HG02870 (cell line): ENCODE results near the gene MYNN.
"Not testable (repeated sequence)": the region's sequence is repeated elsewhere in the genome, so short reads cannot be mapped to it uniquely, and the experiment has no call there.

ENCODE experiments used
- ATAC-seq: cut with Tn5 transposase; IDR thresholded peaks from one replicate; pipeline ENCODE4 v1.9.1; 2021; ENCODE audit warnings: mild to moderate bottlenecking, moderate library complexity; ENCODE audit not compliant: unreplicated experiment

MYNN gene

DNA sequence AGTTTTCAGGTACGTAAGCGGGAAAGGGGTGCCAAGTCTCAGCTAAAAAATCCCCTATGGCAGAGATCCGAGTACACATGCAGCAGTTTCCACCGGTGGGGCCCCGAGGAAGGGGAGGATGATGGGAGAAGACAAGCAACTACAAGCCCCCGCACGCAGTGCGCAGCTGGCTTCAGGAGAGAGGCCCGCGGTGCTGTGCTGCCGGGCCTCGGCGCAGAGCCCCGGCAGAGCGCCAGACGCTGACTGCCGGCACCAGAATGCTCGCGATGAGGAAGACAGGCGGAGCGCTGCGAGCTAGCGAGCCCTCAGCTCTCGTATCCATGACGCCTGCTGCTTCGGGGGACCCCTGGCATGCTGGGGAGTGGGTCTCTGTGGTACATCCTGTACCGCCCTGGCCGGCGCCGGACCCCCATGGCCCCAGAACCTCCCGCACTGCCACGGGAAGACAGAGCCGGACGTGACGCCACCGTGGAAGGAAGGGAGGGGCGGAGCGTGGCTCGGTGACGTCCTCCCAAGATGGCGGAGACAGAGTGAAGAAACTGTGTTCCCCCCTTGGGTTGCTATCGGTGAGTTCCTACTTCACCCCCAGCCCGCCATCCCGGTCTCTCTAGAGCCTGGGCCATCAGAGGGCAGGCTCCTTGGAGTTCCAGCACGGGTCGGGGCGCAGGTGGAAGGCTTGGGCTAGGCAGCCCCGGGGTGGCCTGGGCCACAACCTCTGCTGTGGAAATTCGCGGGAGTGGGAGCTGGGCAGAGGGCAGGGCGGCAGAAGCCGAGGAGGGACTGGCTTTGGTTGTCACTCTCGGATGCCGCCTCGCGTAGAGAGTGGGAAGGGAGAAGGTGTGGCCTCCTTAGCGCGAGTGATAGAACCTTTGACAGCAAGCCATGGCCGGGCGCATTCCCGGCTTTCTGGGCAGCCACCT, at the start of gene MYNN:
Gene MYNN (plus strand): TSS at position 500 of the 920 bp plus-strand sequence. CDS start 900 bp downstream, outside the sequence.
- peak; percentile 79 for ATAC-seq

DNA sequence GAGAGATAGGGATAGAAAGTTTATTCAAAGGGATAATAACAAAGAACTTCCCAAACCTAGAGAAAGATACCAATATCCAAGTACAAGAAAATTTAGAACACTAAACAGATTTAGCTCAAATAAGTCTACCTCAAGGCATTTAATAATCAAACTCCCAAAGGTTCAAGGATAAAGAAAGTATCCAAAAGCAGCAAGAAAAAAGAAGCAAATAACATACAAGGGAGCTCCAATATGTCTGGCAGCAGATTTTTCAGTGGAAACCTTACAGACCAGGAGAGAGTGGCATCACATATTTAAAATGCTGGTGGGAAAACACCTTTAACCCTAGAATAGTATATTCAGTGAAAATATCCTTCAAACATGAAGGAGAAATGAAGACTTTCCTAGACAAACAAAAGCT, 41.3 kb upstream of the MYNN start:
- not testable (repeated sequence) for ATAC-seq

DNA sequence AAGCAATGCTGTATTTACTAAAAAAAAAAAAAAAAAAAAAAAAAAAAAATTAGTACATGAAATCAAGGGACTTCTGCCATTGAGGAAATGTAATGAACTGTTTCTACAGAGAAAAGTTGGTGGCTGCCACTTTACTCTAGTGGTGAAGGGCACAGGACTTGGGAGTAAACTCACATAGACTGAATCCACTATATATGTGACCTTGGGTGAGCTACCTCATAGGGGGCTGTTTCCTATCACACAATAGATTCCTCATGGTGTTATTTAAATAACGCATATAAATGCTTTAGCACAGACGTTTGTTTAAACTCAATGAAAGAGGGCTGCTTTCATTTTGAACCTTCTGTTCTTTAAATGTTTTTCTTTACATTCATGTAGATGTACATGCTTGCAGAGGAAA, 34.1 kb upstream of the MYNN start:
- no peak for ATAC-seq

DNA sequence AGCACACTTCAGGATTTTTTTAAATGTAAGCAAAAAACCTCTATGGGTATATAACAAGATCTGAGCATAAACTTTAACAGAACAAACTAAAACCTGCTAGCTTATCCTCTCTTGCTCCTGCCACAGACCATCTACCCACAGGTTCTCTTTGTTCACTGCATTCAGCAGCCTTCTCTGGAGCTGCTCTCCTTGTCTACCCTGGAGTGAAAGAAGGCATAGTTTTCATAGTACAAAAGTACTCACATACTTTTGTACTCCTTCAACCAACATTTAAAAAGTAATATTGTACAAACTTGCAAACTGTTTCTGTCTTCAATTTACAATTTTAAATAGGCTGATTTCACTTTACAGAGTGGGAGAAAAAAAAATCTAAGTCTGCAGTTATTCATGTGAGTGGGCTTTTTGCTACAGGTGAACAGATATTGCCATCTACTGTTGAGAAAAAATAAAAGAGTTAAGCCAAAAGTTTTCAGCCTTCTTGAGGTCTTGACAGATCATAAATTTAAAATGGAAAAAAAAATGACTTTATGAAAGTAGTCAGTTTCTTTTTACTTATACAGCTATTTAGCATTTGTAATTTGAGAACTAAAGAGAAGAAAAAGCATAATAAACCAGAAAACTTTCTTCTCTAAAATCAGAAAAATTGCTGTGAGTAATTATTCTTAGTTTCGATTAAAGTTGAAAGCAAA, 28.7 kb upstream of the MYNN start:
- no peak for ATAC-seq

DNA sequence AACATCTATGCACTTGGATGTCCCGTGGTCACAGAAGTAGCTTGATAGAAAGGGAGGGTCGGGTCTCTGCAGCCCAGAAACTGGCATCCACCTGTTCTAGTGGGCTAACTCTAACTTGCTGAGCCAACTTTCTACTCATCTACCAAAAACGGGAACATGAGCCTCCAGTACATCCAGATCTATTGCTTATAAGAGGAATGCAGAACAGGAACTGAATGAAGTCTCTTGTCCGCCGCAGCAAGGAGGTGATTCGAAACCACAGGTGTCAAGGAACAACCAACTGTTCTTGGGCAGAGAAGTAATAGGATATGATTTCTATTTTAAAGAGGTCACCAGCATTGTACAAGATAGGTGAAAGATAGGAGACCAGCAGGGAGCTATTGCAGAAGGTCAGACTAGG, 26.3 kb upstream of the MYNN start:
- no peak for ATAC-seq

DNA sequence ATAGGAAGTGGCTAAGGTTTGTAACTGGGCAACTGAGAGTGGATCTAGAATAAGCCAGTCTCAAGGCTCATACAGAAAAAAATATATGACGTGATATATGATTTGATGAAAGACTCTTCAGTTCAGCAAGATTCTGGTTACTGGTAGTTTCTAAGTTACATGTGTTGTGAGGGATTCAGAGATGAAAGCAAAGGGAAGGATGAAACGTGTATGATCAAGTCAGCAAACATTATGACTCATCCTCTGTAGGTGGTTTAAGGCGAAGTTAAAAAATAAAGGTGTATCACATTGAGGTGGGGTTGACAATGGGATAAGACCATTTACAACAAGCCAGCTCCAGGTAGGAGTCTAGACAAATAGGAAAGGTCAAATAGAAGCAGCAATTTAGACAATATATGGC, 24.5 kb upstream of the MYNN start:
- peak; percentile 51 for ATAC-seq

DNA sequence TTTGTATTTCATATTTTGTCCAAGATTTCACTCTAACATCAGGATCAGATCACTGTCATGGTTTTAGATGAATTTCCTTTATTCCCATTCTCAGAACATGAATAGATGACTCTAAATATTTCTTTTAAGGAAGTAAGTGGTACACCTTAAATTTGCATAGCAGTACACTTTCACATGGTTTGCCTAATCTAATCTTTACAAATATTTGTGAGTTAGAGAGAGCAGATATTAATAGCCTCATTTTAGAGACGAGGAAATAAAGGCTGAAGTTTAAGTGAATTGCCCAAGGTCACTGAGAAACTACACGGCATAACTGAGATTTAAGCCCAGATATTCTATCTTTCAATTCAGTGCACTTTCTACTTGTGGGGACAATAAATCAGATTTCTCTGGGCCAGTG, 22.5 kb upstream of the MYNN start:
- no peak for ATAC-seq

DNA sequence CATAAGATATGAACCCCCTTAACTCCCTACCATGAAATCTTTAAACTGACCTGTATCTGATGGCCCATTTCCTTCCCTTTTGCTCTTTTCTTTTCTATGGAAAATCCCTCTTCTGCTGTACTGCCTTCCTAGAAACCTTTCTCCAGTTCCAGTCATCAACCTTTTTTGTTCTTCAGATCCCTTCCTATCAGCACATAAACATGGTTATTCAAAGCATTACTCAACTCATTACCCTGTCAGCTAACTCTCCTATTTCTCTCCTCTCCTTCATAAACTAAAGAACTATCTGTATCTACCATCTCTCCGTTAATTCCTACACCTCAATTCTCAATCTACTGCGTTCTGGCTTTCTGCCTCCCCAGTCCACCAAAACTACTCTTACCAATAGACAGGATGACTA, 21.3 kb upstream of the MYNN start:
- ATAC-seq = no peak

DNA sequence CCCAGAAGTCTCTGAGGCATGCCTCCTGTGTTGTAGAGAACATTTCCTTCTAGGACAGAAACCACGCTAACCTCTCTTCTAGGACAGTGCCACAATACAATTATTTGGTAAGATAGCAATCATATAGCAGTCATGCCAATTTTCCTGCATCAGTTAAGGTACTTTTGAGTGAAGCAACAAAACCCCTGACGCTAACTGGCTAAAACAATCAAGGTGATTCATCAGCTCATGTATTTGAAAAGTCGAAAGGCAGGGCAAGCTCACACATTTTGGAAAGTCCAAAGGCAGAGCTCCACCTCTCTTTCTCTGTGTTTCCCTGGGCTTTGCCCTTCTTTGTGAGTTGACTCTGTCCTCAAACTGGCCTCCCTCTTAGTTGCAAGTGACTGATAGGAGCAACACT, 18.5 kb upstream of the MYNN start:
- ATAC-seq = no peak

DNA sequence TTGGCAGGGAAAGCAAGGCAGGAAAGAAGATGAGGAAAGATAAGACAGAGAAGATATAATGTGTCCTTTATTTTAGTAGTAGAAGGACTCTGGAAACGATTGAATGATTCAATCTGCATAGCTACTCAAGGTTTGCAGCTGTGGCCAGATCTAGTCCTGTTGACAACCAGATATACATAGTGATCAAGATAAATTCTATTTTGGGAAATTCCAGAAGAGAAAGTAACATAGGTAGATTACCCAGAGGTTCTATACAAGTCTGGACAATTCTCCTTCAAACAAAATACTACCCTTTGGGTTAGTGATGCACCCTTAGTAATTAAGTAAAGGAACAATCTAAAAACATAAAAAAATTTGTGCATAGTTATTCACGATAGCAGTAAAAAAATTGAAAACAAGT, 17.7 kb upstream of the MYNN start:
- no peak for ATAC-seq

DNA sequence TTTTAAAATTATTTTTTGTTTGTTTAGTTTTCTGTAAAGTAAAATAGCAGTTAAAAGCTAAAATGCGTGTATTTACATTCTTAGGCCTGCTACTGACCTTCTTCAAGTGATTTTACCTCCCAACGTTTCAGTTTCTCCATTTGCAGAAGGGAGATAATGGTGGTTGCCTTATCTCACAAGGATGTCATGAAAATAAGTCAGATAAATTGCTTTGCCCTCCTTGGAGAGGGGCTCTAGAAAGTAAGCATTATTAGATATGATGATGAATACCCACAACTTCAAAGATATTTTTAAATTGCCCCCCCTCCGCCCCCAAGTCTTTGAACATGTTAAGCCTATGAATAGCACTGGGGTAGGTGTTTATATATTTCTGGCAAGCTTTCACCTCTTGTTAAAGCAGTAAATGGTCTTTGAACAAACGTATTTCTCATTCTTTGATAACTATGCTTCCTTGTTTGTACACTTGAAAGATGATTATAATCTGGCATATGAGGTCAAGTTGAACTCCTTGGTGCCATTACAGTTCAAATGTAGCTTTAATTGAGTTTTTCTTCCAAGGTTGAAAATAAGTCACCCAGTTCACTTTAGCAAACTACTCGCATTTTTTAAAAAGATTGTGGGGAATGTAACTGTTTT, 14.7 kb upstream of the MYNN start:
- ATAC-seq = no peak

DNA sequence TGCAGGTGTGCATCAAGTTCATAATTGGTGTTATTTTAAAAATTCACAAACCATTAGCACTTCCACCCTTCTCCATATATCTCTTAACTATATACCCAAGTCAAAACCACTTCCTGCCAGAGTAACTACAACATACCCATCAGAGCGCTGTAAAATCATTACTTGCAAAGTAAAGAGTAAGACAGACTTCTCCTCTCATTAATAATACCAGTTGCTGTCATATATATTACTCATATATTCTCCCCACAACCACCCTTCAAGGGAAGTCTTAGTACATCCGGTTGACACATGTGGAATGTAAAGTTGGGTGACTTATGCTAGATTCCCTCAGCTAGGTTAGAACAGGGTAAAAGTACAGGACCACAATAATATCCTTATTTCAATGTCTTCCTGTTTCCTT, 13.9 kb upstream of the MYNN start:
- ATAC-seq = peak; percentile 49

DNA sequence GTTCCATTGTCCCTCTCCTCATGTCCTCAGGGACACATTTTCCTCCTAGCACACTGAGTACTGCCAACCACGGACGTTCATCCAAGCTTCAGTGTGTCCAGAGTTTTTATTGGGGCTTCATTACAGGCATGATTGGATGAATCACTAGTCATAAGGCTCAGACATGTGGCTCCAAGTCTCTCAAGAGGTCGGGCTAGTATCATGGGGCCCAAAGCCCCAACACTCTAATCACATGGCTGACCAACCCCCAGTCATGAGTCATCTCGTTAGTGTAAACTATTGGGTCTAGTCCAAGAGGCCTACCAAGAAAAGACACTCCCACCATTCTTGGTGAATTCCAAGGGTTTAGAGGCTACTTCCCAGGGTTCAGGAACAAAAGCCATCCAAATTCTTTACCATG, 12.7 kb upstream of the MYNN start:
- ATAC-seq = no peak

DNA sequence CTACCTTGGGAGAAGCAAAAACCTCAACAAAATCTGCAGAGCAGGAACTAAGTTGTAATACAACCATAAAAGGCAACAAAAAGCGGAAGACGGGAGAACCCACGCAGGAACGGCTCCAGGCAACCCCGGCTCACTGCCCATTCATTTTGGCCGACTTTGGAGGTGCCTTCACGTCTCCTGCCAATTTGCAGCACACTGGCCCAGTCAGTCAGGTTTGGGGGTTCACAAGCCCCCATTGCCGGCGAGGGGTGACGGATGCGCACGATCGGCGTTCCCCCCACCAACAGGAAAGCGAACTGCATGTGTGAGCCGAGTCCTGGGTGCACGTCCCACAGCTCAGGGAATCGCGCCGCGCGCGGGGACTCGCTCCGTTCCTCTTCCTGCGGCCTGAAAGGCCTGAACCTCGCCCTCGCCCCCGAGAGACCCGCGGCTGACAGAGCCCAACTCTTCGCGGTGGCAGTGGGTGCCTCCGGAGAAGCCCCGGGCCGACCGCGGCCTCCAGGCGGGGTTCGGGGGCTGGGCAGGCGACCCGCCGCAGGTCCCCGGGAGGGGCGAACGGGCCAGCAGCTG, 8.8 kb upstream of the MYNN start:
- ATAC-seq = peak; percentile 35

DNA sequence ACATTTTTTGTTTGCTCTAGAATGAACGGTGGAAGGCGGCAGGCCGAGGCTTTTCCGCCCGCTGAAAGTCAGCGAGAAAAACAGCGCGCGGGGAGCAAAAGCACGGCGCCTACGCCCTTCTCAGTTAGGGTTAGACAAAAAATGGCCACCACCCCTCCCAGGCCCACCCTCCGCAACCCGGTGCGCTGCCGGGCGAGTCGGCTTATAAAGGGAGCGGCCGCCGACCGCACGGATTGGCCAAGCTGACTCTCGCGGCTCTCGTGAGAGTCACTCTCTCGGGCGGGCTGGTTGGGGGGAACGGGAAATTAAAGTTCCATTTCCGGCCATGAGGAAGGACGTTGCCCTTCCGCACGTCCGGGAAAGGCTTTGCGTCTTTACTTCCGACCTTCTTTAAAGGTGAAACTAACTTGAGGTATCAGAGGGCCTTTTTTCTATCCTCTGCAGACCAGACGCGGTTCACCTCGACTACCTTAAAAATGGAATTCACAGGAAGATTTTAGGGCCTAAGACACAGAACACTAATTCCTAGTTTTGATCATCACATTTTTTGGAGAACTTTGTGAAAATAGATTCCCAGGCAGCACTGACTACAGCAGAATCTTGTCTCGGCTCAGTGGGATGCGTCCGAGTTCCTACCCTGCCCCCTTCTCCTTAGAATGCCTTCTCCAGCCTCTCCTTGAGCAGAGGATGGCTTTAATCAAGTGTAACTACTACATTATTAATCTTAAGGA, 8.1 kb upstream of the MYNN start, which contains the start of gene TERC:
Gene TERC (minus strand): TSS at position 179 of the 731 bp plus-strand sequence.
- peak; percentile 68 for ATAC-seq

DNA sequence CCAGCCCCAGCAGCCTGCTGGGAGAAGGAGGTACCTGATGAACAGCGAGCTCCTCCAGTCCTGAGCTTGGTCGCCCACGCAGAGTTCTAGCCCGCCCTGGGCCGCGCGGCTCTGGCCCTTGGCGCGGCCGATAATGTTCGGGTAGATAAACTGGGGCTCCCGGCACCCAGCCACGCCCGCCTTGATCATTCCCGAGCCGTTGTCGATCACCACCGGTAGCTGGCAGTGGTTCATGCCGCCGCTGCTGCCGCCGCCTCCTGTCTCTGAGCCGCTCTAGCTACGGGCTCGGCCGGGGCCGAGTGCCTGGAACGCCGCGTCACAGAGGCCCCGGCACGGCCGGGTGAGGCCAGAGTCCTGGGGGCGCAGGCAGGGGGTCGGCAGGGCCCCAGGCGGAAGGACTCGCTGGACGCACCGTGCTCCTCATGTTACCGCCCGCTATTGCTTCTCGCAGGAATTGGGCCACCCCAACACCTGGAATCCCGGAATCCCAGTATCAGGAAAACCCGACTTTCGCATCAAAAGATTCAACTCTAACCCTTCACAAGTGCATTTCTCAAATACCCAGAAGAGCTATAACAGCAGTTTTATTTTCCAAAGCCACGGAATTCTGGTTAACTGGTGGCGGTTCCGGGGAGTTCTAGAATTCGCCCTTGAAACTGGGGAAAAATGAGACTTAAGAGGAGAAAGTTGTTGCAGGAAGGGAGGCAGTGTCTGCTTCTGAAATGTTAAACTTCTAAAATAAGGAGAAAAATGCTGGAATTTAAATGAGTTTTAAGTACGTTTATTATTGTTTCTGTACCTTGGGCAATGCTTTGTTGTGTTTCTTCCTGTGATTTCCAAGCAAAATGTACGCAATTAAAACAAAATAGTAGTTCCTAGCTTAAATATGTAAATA, 3.7 kb upstream of the MYNN start, which contains the start of gene ACTRT3:
Gene ACTRT3 (minus strand): TSS at position 275 of the 895 bp plus-strand sequence. CDS start 41 bp downstream, at position 234.
- ATAC-seq = peak; percentile 20

DNA sequence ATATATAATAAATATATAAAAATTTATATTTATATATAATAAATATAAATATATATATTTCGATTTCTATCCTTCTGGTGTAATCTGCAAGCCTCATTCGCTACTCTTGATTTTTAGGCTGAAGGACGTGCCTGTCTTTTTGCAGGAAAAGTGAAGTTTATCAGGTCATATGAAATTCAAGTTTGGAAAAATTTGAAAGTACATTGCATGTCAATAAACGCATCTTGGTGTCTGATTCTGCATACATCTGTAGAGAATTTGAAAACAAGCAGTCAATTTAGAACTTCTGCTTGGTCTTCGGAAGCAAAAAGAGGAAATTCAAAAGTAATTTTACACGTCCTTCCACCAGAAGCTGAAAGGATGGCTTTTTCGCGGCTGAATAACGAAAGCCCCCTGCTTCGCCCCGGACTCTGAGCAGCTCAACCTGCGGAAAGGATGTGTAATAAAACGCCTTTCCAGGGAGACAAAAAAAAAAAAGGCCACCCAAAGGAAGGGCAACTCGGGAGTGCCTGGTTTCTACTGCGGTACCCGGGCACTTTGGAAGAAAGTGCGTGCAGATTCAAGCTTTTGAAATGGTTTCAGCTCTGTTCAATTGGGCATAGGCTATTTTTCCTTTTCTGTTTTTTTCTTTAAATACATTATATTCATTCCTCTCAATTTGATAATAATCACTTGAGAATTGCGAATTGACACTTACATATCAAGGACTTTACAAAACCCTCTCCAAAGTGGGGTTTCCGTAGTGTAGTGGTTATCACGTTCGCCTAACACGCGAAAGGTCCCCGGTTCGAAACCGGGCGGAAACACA, 1.5 kb upstream of the MYNN start:
- ATAC-seq = no peak

DNA sequence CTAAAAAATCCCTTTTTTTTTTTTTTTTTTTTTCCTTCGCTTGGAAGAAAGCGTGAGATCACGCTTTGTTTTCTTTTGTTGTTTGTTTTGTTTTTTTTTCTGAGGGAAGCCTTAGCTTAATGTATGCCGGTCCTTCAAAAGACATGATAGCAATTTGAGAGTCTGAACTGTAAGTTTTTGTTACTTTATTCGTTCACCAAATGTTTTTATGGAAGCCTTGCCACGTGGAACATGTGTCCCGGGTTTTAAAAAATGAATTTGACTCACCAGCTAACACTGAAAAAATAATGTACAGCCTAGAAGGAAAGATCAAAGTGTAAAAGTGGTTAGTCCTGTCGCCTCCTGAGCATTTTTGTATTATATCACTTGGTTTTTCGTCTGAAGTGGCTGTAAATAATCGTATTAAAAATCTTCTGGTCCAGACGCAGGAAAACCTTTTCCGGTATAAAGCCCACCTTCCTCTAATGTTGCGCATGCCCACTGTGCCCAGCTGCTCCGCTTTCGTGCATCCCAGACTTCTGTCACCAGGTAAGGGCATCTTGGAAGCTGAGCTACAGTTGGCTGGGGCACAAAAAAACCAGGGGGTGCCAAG, 795 bp upstream of the MYNN start:
- ATAC-seq = peak; percentile 14
